ENCODE data around the gene DSG1. TPM values are rescaled to one million over a fixed set of nuclear protein-coding genes. Genes with fewer than 3 reads are reported as not detected.

DSG1 gene
- total and polyA plus RNA-seq, 2 of the 13 experiments (the other 11 are each of a cell fraction or from before 2014, with no cell fraction given) = 0.04 TPM; not detected in 1

GRCh38 chr18:31396796-31397612, 79.0 kb downstream of the DSG1 start (continued):
- TF ChIP-seq ZNF446 (CRISPR knock-in tag; IDR thresholded peaks at IDR 0.05) (no peak), TCF7 (IDR thresholded peaks at IDR 0.05; ENCODE audit: low read depth) (peak; percentile 57), XRCC5 (optimal IDR thresholded peaks at IDR 0.05; ENCODE audit: low read length) (no peak), KLF11 (CRISPR knock-in tag; IDR thresholded peaks at IDR 0.05) (no peak), ZNF605 (CRISPR knock-in tag; IDR thresholded peaks at IDR 0.05) (0 out of 2 replicates have a peak, but pooled peaks have one; percentile 24), TMF1 (CRISPR knock-in tag; IDR thresholded peaks at IDR 0.05; ENCODE audit: low read depth) (no peak), ZKSCAN1 (IDR thresholded peaks at IDR 0.05; ENCODE audit: low read length) (no peak), RARA (CRISPR knock-in tag; IDR thresholded peaks at IDR 0.05) (peak; percentile 94), RNF219 (CRISPR knock-in tag; IDR thresholded peaks at IDR 0.05) (no peak), MTA3 (CRISPR knock-in tag; IDR thresholded peaks at IDR 0.05) (no peak), YEATS4 (CRISPR knock-in tag; IDR thresholded peaks at IDR 0.05; ENCODE audit: borderline replicate concordance) (no peak), ZNF816 (CRISPR knock-in tag; IDR thresholded peaks at IDR 0.05; ENCODE audit: borderline replicate concordance) (no peak; the same call in 1 of the 2 replicates), JUND (CRISPR knock-in tag; IDR thresholded peaks at IDR 0.05) (no peak), CSRNP2 (CRISPR knock-in tag; conservative IDR thresholded peaks at IDR 0.05; ENCODE audit: low read depth) (no peak), CENPT (CRISPR knock-in tag; IDR thresholded peaks at IDR 0.05; ENCODE audit: low read depth) (no peak), ATRX (CRISPR knock-in tag; IDR thresholded peaks at IDR 0.05; ENCODE audit: borderline replicate concordance) (no peak), AFF4 (CRISPR knock-in tag; IDR thresholded peaks at IDR 0.05) (no peak), ONECUT2 (CRISPR knock-in tag; IDR thresholded peaks at IDR 0.05) (0 out of 2 replicates have a peak, but pooled peaks have one; percentile 23), HDAC6 (IDR thresholded peaks at IDR 0.05; ENCODE audit: low read depth, low read length) (no peak), PITX1 (CRISPR knock-in tag; IDR thresholded peaks at IDR 0.05) (0 out of 2 replicates have a peak, but pooled peaks have one; percentile 44), TOE1 (CRISPR knock-in tag; IDR thresholded peaks at IDR 0.05) (no peak), TRIM24 (CRISPR knock-in tag; IDR thresholded peaks at IDR 0.05) (no peak), MIER2 (CRISPR knock-in tag; IDR thresholded peaks at IDR 0.05) (no peak; the same call in 1 of the 2 replicates), ZNF30 (CRISPR knock-in tag; IDR thresholded peaks at IDR 0.05) (no peak), ZC3H13 (CRISPR knock-in tag; IDR thresholded peaks at IDR 0.05) (no peak)
